Transverse colon (tissue), 4 donors: ENCODE data around the gene FLYWCH2. TPM values are rescaled to one million over a fixed set of nuclear protein-coding genes. Genes with fewer than 3 reads are reported as not detected.

Experiments used
- DNase-seq: peaks from one replicate; pipeline ENCODE4 v3.0.0-alpha.2; 2019
- H3K27ac ChIP-seq, 4 donors: fragments of 200-600 bp; sonication (generic); 2 replicates each; pipeline ENCODE4 v1.5.1; 2016 to 2018; ENCODE audit warnings: inconsistent platforms in 4 of 4
- H3K27me3 ChIP-seq: fragments of 200-600 bp; sonication (generic); 2 replicates; pipeline ENCODE4 v1.5.1; 2017; ENCODE audit warnings: inconsistent platforms
- H3K36me3 ChIP-seq, 4 donors: fragments of 200-600 bp; sonication (generic); 2 replicates each; pipeline ENCODE4 v1.5.1; 2017 to 2019; ENCODE audit warnings: inconsistent platforms in 4 of 4
- H3K4me1 ChIP-seq, 4 donors: fragments of 200-600 bp; sonication (generic); 2 replicates each; pipeline ENCODE4 v1.5.1; 2017 to 2020; ENCODE audit warnings: inconsistent platforms in 4 of 4
- H3K4me3 ChIP-seq, 4 donors: fragments of 200-600 bp; sonication (generic); 1 replicate in 1 of 4; 2 replicates in 3 of 4; pipeline versions ENCODE4 v1.5.1 to v1.6.1; 2017 to 2019; ENCODE audit warnings: inconsistent platforms in 4 of 4
- H3K9me3 ChIP-seq, 2 donors: fragments of 200-600 bp; sonication (generic); 2 replicates each; pipeline ENCODE4 v1.5.1; 2017 to 2019; ENCODE audit warnings: inconsistent platforms in 2 of 2
- CTCF ChIP-seq, 5 experiments: fragments of 200-600 bp in 3 of 5; fragments of 450-650 bp in 2 of 5; sonication (generic) in 3 of 5; IDR thresholded peaks; 1 replicate in 2 of 5; 2 replicates in 3 of 5; pipeline ENCODE4 v1.5.1; 2016 to 2017; ENCODE audit warnings: antibody characterized with exemption in 5 of 5, inconsistent platforms in 3 of 5, mild to moderate bottlenecking in 2 of 5, moderate library complexity in 1 of 5
- EP300 ChIP-seq: sonication (generic); formaldehyde crosslinking; IDR thresholded peaks from one replicate; pipeline ENCODE4 v1.6.1; 2017; ENCODE audit warnings: antibody characterized with exemption, low read depth
- POLR2A ChIP-seq: fragments of 450-650 bp; IDR thresholded peaks from one replicate; pipeline ENCODE4 v1.6.1; 2016; ENCODE audit warnings: antibody characterized with exemption, mild to moderate bottlenecking, moderate library complexity
- POLR2AphosphoS5 ChIP-seq, 3 donors: sonication (generic); formaldehyde crosslinking; IDR thresholded peaks; one replicate each; pipeline ENCODE4 v1.6.1; 2016; ENCODE audit warnings: antibody characterized with exemption in 3 of 3
- WGBS, 2 donors: methylation state at CpG; one replicate each; pipeline ENCODE4 v1.1.5; 2018; ENCODE audit warnings: low coverage in 1 of 2; 5-methylcytosine and 5-hydroxymethylcytosine counted together
- in situ Hi-C, 4 donors: fragments of 200-750 bp; cut with MboI; loops; one replicate each; pipeline versions ENCODE4 v1.15.0 to v1.15.1; 2017; ENCODE audit warnings: low sequenced_read_pairs in 3 of 4, low pct_ligation_motif_present in 1 of 4, low pct_unique_long_range_greater_than_20kb in 1 of 4
- intact Hi-C: fragments of 100-400 bp; cut with DNase I; formaldehyde crosslinking; loops from one replicate; pipeline ENCODE4 v1.15.1; 2023; ENCODE audit warnings: low total_unique reads
- total RNA-seq, 4 donors: library from RNA; depleted of rRNA; stranded (reverse); fragments of >200 nt; gene quantifications; one replicate each; pipeline ENCODE4 v1.1.0, GENCODE V29; 2016

Gene FLYWCH2
- total RNA-seq, 4 donors from 2014 or later = 35.0 to 74.4 (median 50.9) TPM

GRCh38 chr16:2852731-2853507 lies 30.1 kb upstream of the FLYWCH2 start:
- Histone ChIP-seq H3K9me3 (peaks cover 5 to 6% of the 10 kb centered on the region in 2 donors), H3K27ac (no peak overlapping the region), H3K4me1 (peaks cover 0 to 6% (median 2%) of the 10 kb centered on the region in 4 donors), H3K4me3 (no peak overlapping the region), H3K27me3 (peaks cover 69% of the 10 kb centered on the region), H3K36me3 (no peaks in the 10 kb centered on the region)
- WGBS, 2 donors = 75% methylated on average over 46 of the region's 56 CpGs; no CpG with 5 or more reads in 1 of the 2 donors
- in situ Hi-C loops = no loop called here
- intact Hi-C loops = no loop called here
- TF ChIP-seq CTCF (IDR thresholded peaks at IDR 0.05) = no peak
- no peak for TF ChIP-seq POLR2A
- TF ChIP-seq POLR2AphosphoS5 (IDR thresholded peaks at IDR 0.05) = no peak
- TF ChIP-seq EP300 = no peak
- DNase-seq = no peak

- Histone ChIP-seq H3K27me3 (peaks cover 69% of the 10 kb centered on the region), H3K4me1 (peaks cover 0 to 13% (median 7%) of the 10 kb centered on the region in 4 donors), H3K4me3 (no peak overlapping the region), H3K36me3 (no peaks in the 10 kb centered on the region), H3K27ac (no peak overlapping the region), H3K9me3 (peaks cover 5 to 6% of the 10 kb centered on the region in 2 donors)
- in situ Hi-C loops = no loop called here
- no peak for DNase-seq
- TF ChIP-seq CTCF (IDR thresholded peaks at IDR 0.05) (no peak), POLR2AphosphoS5 (IDR thresholded peaks at IDR 0.05) (no peak), EP300 (no peak), POLR2A (no peak)
- WGBS, 2 donors = 87% methylated on average over 17 of the region's 18 CpGs; no CpG with 5 or more reads in 1 of the 2 donors
- intact Hi-C loops = no loop called here
Measured at GRCh38 chr16:2853531-2854073, 29.4 kb upstream of the FLYWCH2 start.

- Histone ChIP-seq H3K27ac (no peak overlapping the region), H3K9me3 (peaks cover 5 to 6% of the 10 kb centered on the region in 2 donors), H3K4me1 (peaks cover 0 to 18% (median 7%) of the 10 kb centered on the region in 4 donors), H3K27me3 (peaks cover 68% of the 10 kb centered on the region), H3K36me3 (no peaks in the 10 kb centered on the region), H3K4me3 (no peak overlapping the region)
- DNase-seq = no peak
- TF ChIP-seq POLR2A = no peak
- TF ChIP-seq CTCF (IDR thresholded peaks at IDR 0.05) = peak in 3 of 5 experiments; percentile 17 to 32 (median 30)
- in situ Hi-C loops = no loop called here
- 29 to 73% methylated on average over 1 to 5 of the region's 5 CpGs for WGBS, 2 donors
- intact Hi-C loops = no loop called here
Measured at GRCh38 chr16:2854700-2855309, 28.2 kb upstream of the FLYWCH2 start.

- TF ChIP-seq CTCF (IDR thresholded peaks at IDR 0.05) (no peak), EP300 (no peak), POLR2AphosphoS5 (IDR thresholded peaks at IDR 0.05) (no peak), POLR2A (no peak)
- in situ Hi-C loops = no loop called here
- no peak overlapping the region for H3K4me3 ChIP-seq
- H3K4me1 ChIP-seq = peaks cover 0 to 18% (median 7%) of the 10 kb centered on the region in 4 donors
- DNase-seq = no peak
- WGBS, 2 donors = 71% methylated on average over 6 of the region's 6 CpGs; no CpG with 5 or more reads in 1 of the 2 donors
- intact Hi-C loops = no loop called here
- H3K27ac ChIP-seq = no peak overlapping the region
- H3K9me3 ChIP-seq = peaks cover 6% of the 10 kb centered on the region in 2 donors
- H3K27me3 ChIP-seq = peaks cover 62% of the 10 kb centered on the region
- no peaks in the 10 kb centered on the region for H3K36me3 ChIP-seq
Measured at GRCh38 chr16:2855536-2855935, 27.5 kb upstream of the FLYWCH2 start.
